Epithelial cell of prostate (primary cell): ENCODE results near the gene GATA5.

Source experiments
- DNase-seq: peaks from one replicate; pipeline ENCODE4 v3.0.0-alpha.2; 2011; ENCODE audit warnings: low read depth, low spot score
- H3K27ac ChIP-seq: fragments of 450-650 bp; 2 replicates; pipeline ENCODE4 v1.5.1; 2017; ENCODE audit warnings: mild to moderate bottlenecking

The GATA5 gene

GRCh38 chr20:62475772-62476055 lies at the start of gene GATA5:
Gene GATA5, minus strand, starts transcription at chr20:62475995. Its CDS starts 474 bp downstream, at chr20:62475521.
- H3K27ac ChIP-seq: no peak within 1 kb of the TSS
- DNase-seq: no peak

GRCh38 chr20:62525014-62525413 lies 49.2 kb upstream of the GATA5 start:
- H3K27ac ChIP-seq: no peak overlapping the region
- DNase-seq: no peak

- DNase-seq: no peak
- H3K27ac ChIP-seq: no peak overlapping the region
These were observed 48.7 kb upstream of the GATA5 start for GRCh38 chr20:62524505-62524911.

- H3K27ac ChIP-seq: no peak overlapping the region
- DNase-seq: no peak
These were observed 47.8 kb upstream of the GATA5 start for GRCh38 chr20:62523473-62524203.

- H3K27ac ChIP-seq: no peak overlapping the region
- DNase-seq: no peak
These were observed 47.1 kb upstream of the GATA5 start for GRCh38 chr20:62522748-62523396.

- no peak overlapping the region for H3K27ac ChIP-seq
- no peak for DNase-seq
These were observed 44.0 kb upstream of the GATA5 start for GRCh38 chr20:62519826-62520225.

GRCh38 chr20:62518911-62519310 lies 43.1 kb upstream of the GATA5 start:
- no peak overlapping the region for H3K27ac ChIP-seq

GRCh38 chr20:62517901-62518610 lies 42.3 kb upstream of the GATA5 start:
- DNase-seq: no peak
- H3K27ac ChIP-seq: no peak overlapping the region

More at GRCh38 chr20:62518911-62519310, 43.1 kb upstream of the GATA5 start:
- no peak for DNase-seq

- H3K27ac ChIP-seq: no peak overlapping the region
- DNase-seq: no peak
These were observed 41.4 kb upstream of the GATA5 start for GRCh38 chr20:62517168-62517567.

- H3K27ac ChIP-seq: no peak overlapping the region
- no peak for DNase-seq
These were observed 40.5 kb upstream of the GATA5 start for GRCh38 chr20:62516338-62516737.

GRCh38 chr20:62515826-62516225 lies 40.0 kb upstream of the GATA5 start:
- no peak overlapping the region for H3K27ac ChIP-seq
- no peak for DNase-seq

- no peak overlapping the region for H3K27ac ChIP-seq
- DNase-seq: no peak
These were observed 39.5 kb upstream of the GATA5 start for GRCh38 chr20:62515280-62515679.

GRCh38 chr20:62513991-62514390 lies 38.2 kb upstream of the GATA5 start:
- DNase-seq: no peak
- no peak overlapping the region for H3K27ac ChIP-seq

- DNase-seq: no peak
- no peak overlapping the region for H3K27ac ChIP-seq
These were observed 36.3 kb upstream of the GATA5 start for GRCh38 chr20:62511915-62512610.

GRCh38 chr20:62511300-62511914 lies 35.6 kb upstream of the GATA5 start:
- no peak for DNase-seq
- no peak overlapping the region for H3K27ac ChIP-seq

- DNase-seq: no peak
- H3K27ac ChIP-seq: no peak overlapping the region
These were observed 32.9 kb upstream of the GATA5 start for GRCh38 chr20:62508641-62509051.

GRCh38 chr20:62507991-62508640 lies 32.3 kb upstream of the GATA5 start:
- H3K27ac ChIP-seq: no peak overlapping the region
- no peak for DNase-seq

- DNase-seq: no peak
- no peak overlapping the region for H3K27ac ChIP-seq
These were observed 31.5 kb upstream of the GATA5 start for GRCh38 chr20:62507323-62507722.

- H3K27ac ChIP-seq: no peak overlapping the region
- no peak for DNase-seq
These were observed 31.0 kb upstream of the GATA5 start for GRCh38 chr20:62506791-62507190.

- no peak for DNase-seq
- H3K27ac ChIP-seq: no peak overlapping the region
These were observed 30.3 kb upstream of the GATA5 start for GRCh38 chr20:62506087-62506486.
